Epithelial cell of esophagus (primary cell): ENCODE measurements around the gene SH2D1B.

Experiments used
- DNase-seq: peaks from one replicate; pipeline ENCODE4 v3.0.0; 2010; ENCODE audit warnings: low read depth
- H3K4me3 ChIP-seq: 2 replicates; pipeline ENCODE4 v1.5.1; 2011; ENCODE audit warnings: mild to moderate bottlenecking, low read length, control low read depth
- TF ChIP-seq, protein P1 (sequence below): IDR thresholded peaks from 2 replicates; pipeline ENCODE4 v1.5.1; 2011; ENCODE audit warnings: low read depth, mild to moderate bottlenecking, low read length, control low read depth, inconsistent platforms; ENCODE audit not compliant: insufficient read depth; ENCODE audit errors: missing control alignments

The SH2D1B gene

DNA sequence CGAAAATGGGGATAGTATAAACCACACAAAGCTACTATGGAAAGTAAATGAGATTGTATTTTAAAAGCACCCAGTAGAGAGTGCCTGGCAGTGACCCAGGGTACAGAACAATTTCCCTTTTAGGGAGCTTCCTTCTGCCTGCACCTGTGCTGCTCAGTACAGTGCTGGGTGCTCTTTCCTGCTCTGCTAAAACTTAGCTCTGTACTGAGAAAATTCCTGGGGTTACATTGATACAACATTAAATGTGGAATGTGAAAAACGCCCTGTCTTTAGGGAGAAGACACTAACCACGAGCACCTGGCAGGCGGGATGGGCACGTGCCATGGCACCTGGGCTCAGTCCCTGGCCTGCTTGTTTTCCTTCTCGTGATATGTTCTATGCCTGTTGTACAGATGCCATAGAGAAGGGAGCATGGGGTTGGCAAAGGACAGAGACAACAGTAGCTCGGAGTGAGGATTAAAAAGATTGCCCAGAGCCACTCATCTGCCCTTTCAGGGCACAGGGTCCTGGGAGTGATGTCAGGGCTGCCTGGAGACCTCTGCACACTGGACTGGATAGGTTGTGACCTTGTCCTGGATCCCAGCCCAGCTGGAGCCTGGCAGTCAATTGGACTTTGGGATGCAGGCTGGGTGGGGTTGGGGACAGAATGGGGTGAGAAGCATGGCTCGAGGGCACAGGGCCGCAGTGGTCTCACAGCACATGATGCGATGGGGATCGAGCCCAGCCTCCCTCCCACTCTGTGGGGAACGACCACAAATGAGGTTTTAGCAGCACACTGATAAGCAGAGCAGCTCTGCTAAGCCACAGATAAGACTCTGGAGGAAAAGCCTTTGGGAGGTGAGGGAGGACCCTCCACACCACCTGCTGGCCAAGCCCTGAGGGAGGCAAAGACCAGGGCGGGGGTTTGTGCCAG, 39.5 kb downstream of the SH2D1B start:
- TF ChIP-seq, protein P1, sequence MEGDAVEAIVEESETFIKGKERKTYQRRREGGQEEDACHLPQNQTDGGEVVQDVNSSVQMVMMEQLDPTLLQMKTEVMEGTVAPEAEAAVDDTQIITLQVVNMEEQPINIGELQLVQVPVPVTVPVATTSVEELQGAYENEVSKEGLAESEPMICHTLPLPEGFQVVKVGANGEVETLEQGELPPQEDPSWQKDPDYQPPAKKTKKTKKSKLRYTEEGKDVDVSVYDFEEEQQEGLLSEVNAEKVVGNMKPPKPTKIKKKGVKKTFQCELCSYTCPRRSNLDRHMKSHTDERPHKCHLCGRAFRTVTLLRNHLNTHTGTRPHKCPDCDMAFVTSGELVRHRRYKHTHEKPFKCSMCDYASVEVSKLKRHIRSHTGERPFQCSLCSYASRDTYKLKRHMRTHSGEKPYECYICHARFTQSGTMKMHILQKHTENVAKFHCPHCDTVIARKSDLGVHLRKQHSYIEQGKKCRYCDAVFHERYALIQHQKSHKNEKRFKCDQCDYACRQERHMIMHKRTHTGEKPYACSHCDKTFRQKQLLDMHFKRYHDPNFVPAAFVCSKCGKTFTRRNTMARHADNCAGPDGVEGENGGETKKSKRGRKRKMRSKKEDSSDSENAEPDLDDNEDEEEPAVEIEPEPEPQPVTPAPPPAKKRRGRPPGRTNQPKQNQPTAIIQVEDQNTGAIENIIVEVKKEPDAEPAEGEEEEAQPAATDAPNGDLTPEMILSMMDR = no peak
- DNase-seq = no peak
- no peak overlapping the region for H3K4me3 ChIP-seq

DNA sequence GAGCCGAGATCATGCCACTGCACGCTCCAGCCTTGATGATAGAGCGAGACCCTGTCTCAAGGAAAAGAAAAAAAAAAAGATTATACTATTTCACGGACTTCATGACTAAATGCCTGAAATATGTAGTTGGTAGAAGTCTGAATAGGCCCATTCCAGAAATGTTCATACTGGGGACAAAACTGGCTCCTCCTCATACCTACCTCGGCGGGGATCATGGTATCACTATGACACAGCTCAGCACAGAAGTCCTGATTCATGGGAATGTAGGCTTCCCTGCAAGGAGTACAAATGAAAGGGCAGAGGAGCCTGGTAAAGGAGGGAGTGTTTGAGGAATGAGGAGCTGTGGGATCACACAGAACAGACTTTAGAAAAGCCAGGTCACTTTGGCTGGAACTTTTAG, 40.3 kb downstream of the SH2D1B start:
- no peak overlapping the region for H3K4me3 ChIP-seq
- peak; percentile 74 for DNase-seq
- TF ChIP-seq, protein P1 = no peak

DNA sequence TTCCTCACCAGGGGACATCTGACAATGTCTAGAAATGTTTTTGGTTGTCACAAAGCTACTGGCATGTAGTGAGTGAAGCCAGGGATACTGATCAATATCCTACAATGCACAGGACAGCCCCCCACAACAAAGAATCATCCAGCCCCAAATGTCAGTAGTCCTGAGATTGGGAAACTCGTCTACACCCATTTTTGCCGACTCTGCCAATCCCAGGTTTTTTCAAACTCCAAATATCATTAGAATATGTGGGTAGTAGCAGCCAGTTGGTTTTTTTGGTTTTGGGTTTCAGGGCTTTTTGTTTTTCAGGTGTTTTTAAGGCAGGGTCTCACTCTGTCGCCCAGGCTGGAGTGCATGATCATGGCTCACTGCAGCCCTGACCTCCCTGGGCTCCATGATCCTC, 41.2 kb downstream of the SH2D1B start:
- TF ChIP-seq, protein P1 = no peak
- no peak for DNase-seq
- no peak overlapping the region for H3K4me3 ChIP-seq

DNA sequence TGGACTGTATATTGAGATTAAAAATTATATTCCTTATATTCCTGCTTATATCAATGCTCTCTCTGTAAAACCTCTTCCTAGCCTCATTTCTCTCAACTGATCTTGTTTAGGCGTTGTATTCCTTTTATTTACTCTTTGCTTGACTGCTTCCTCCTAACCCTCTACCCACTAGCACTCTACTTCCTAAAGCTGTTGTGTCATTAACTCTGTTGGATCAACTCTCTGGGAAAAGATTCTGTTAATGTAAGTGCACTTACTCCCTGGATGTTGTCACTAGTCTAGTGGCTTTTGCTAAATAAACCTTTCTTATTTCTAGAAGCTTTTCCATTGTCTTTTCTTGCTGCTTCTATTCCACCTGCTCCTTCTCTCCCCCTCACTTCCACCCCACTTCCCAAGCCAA, 41.8 kb downstream of the SH2D1B start:
- TF ChIP-seq, protein P1 = no peak
- no peak for DNase-seq
- H3K4me3 ChIP-seq = no peak overlapping the region

DNA sequence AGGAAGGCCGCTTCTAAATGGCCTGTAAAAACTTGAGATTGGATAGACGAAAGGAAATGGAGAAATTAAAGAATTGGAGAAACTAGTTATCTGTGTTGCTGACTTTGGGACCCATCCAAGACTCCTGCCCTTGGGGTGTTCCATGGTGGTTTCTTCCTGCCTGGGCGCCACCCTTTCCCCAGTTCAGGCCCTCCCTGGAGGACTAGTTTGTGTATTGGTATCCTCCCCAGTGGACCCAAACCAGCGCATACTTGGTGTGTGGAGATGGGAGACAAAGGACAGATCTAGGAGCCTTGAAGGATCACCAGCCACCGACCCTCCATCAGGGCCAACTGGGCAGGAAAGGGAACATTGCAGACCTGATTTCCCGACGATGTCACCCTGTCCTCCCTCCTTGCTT, 42.4 kb downstream of the SH2D1B start:
- TF ChIP-seq, protein P1 = no peak
- no peak for DNase-seq
- H3K4me3 ChIP-seq = no peak overlapping the region

DNA sequence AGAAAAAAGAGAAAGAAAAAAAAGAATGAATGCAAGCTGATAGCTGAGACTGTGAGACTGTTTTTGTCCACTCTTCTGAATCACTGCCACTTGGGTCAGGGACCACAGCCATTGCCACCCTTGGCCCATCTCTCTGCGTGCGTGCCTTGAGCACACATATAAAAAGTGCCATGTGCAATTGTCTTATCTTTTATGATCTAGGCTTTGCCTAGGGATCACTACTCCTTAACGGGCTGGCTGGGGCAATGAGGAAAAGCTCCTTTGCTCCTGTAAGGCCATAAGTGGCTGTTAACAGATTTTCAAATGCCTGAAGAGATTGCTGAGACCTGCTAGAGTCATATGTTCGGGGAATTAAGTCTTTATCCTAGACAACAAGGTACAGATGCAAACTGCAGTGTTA, 43.5 kb downstream of the SH2D1B start:
- no peak for DNase-seq
- TF ChIP-seq, protein P1 = no peak
- no peak overlapping the region for H3K4me3 ChIP-seq

DNA sequence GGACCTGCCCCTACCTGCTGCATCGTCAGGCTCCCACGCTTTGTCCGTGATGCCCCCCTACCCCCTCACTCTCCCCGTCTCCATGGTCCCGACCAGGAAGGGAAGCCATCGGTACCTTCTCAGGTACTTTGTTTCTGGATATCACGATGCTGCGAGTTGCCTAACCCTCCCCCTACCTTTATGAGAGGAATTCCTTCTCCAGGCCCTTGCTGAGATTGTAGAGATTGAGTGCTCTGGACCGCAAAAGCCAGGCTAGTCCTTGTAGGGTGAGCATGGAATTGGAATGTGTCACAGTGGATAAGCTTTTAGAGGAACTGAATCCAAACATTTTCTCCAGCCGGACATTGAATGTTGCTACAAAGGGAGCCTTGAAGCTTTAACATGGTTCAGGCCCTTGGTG, 44.2 kb downstream of the SH2D1B start:
- DNase-seq = no peak
- TF ChIP-seq, protein P1 = no peak
- H3K4me3 ChIP-seq = no peak overlapping the region
